Endothelial cell of umbilical vein (primary cell): ENCODE data around the gene TSBP1. TPM values are rescaled to one million over a fixed set of nuclear protein-coding genes. Genes with fewer than 3 reads are reported as not detected.
A peak's percentile ranks its signal among the peaks of the same experiment; 100 is the strongest.

Experiments
- BruUV-seq: library from RNA; stranded (reverse); fragments of 400-500 nt; replicated peaks from 2 replicates; lab custom pipeline; 2021; lab: Mats Ljungman, UMichigan
- CTCF ChIA-PET: fragments of 300-600, 350-600 bp; sonication (Branson Sonifier 250); formaldehyde crosslinking; loops from one replicate; lab custom pipeline; 2021; ENCODE audit warnings: antibody characterized with exemption, inconsistent platforms; lab: Charles Lee
- POLR2A ChIA-PET: fragments of 300-600, 350-600 bp; sonication (Branson Sonifier 250); formaldehyde crosslinking; loops from one replicate; lab custom pipeline; 2021; ENCODE audit warnings: antibody characterized with exemption, inconsistent platforms; lab: Charles Lee
- DNase-seq: peaks from one replicate; pipeline ENCODE4 v3.0.0-alpha.2; 2011; ENCODE audit warnings: low read depth, low spot score
- FAIRE-seq: peaks from 2 replicates; lab custom pipeline; 2011; peaks lifted over from hg19 to GRCh38; lab: Jason Lieb, UNC
- H2AFZ ChIP-seq: 2 replicates; pipeline ENCODE4 v1.6.0; 2012; ENCODE audit warnings: low read depth, low read length, control low read depth, inconsistent platforms
- H3K27ac ChIP-seq: 2 replicates; pipeline ENCODE4 v1.5.1; 2011; ENCODE audit warnings: low read depth, mild to moderate bottlenecking, control low read depth, low read length, moderate library complexity; ENCODE audit not compliant: insufficient read depth
- H3K27me3 ChIP-seq, 2 experiments: 2 replicates each; pipeline versions ENCODE4 v1.6.0 to v1.6.1; 2011; ENCODE audit warnings: low read length in 2 of 2, mixed read lengths in 1 of 2; ENCODE audit not compliant: control insufficient read depth in 2 of 2, insufficient read depth in 2 of 2
- H3K36me3 ChIP-seq, 2 experiments: 2 replicates in 1 of 2; 3 replicates in 1 of 2; pipeline ENCODE4 v1.5.1; 2011; ENCODE audit warnings: low read length in 2 of 2, mild to moderate bottlenecking in 1 of 2, moderate library complexity in 1 of 2; ENCODE audit not compliant: control insufficient read depth in 2 of 2, insufficient read depth in 2 of 2; ENCODE audit errors: extremely low read depth in 1 of 2
- H3K4me1 ChIP-seq: 3 replicates; pipeline ENCODE4 v1.5.1; 2011; ENCODE audit warnings: mild to moderate bottlenecking, low read length; ENCODE audit not compliant: control insufficient read depth, insufficient read depth; ENCODE audit errors: extremely low read depth
- H3K4me2 ChIP-seq: 2 replicates; pipeline ENCODE4 v1.6.1; 2011; ENCODE audit warnings: low read length, control low read depth, mixed read lengths; ENCODE audit not compliant: insufficient read depth
- H3K4me3 ChIP-seq, 3 experiments: fragments of 200-600 bp in 1 of 3; sonication (generic), shearing (Covaris generic) in 1 of 3; replicated peaks in 1 of 3; 2 replicates each; pipeline ENCODE4 v1.5.1; 2011 to 2016; ENCODE audit warnings: control low read depth in 3 of 3, low read length in 3 of 3, mild to moderate bottlenecking in 2 of 3, inconsistent platforms in 1 of 3, low read depth in 1 of 3, moderate library complexity in 1 of 3; ENCODE audit not compliant: insufficient read depth in 1 of 3
- H3K79me2 ChIP-seq: 2 replicates; pipeline ENCODE4 v1.6.0; 2012; ENCODE audit warnings: low read length, inconsistent platforms; ENCODE audit not compliant: control insufficient read depth, insufficient read depth
- H3K9ac ChIP-seq: replicated peaks from 2 replicates; pipeline ENCODE3; 2011; ENCODE audit warnings: low read length, control low read depth; ENCODE audit not compliant: insufficient read depth; ENCODE audit errors: extremely low read depth
- H3K9me1 ChIP-seq: replicated peaks from 3 replicates; pipeline ENCODE4 v1.6.0; 2011; ENCODE audit warnings: mild to moderate bottlenecking, low read length; ENCODE audit not compliant: control insufficient read depth, insufficient read depth; ENCODE audit errors: extremely low read depth
- H3K9me3 ChIP-seq: replicated peaks from 2 replicates; pipeline ENCODE4 v1.5.1; 2012; ENCODE audit warnings: low read length, inconsistent platforms; ENCODE audit not compliant: control insufficient read depth, insufficient read depth
- H4K20me1 ChIP-seq: replicated peaks from 2 replicates; pipeline ENCODE3; 2011; ENCODE audit warnings: mild to moderate bottlenecking, low read length; ENCODE audit not compliant: control insufficient read depth, insufficient read depth; ENCODE audit errors: extremely low read depth
- EZH2 ChIP-seq: IDR thresholded peaks from 2 replicates; pipeline ENCODE4 v1.6.1; 2012; ENCODE audit warnings: borderline replicate concordance, low read depth, mild to moderate bottlenecking, moderate library complexity, low read length, inconsistent platforms; ENCODE audit not compliant: severe bottlenecking
- FOS ChIP-seq: IDR thresholded peaks from 2 replicates; pipeline ENCODE4 v1.6.1; 2011; ENCODE audit warnings: mild to moderate bottlenecking, low read length, moderate library complexity, borderline replicate concordance; ENCODE audit not compliant: insufficient read depth
- GATA2 ChIP-seq: IDR thresholded peaks from 2 replicates; pipeline ENCODE4 v1.7.0; 2011; ENCODE audit warnings: low read depth, mild to moderate bottlenecking, moderate library complexity, mixed read lengths, low read length; ENCODE audit not compliant: insufficient read length, insufficient read depth
- JUN ChIP-seq: IDR thresholded peaks from 2 replicates; pipeline ENCODE4 v1.6.1; 2011; ENCODE audit warnings: borderline replicate concordance, low read depth; ENCODE audit not compliant: insufficient read length, insufficient read depth
- MYC ChIP-seq: IDR thresholded peaks from one replicate; pipeline ENCODE4 v1.6.1; 2011; ENCODE audit warnings: mild to moderate bottlenecking, low read depth, low read length
- POLR2A ChIP-seq: IDR thresholded peaks from 2 replicates; pipeline ENCODE4 v1.6.1; 2012; ENCODE audit warnings: low read depth, mild to moderate bottlenecking, control low read depth, low read length
- POLR2AphosphoS5 ChIP-seq: IDR thresholded peaks from 2 replicates; pipeline ENCODE4 v1.6.1; 2012; ENCODE audit warnings: low read depth, mild to moderate bottlenecking, control low read depth, low read length, moderate library complexity; ENCODE audit not compliant: insufficient read depth
- dilution Hi-C: fragments of 300-500 bp; cut with MboI; formaldehyde crosslinking; loops from one replicate; pipeline ENCODE4 v1.15.0; 2019; ENCODE audit warnings: low sequenced_read_pairs; ENCODE audit not compliant: extremely low pct_ligation_motif_present
- intact Hi-C: fragments of 100-400 bp; cut with micrococcal nuclease; formaldehyde crosslinking; loops from one replicate; pipeline ENCODE4 v1.10.0; 2022
- polyA plus RNA-seq, 4 experiments: library from polyadenylated mRNA; depleted of rRNA in 3 of 4; stranded (reverse) in 3 of 4; unstranded in 1 of 4; fragments of >200 nt; gene quantifications; 2 replicates each; pipeline versions ENCODE4 v1.2.1 to v1.2.3, GENCODE V29; 2011 to 2012; ENCODE audit warnings: missing spikeins in 1 of 4
- total RNA-seq: library from RNA; stranded (reverse); gene quantifications from 2 replicates; pipeline ENCODE4 v1.2.3, GENCODE V29; 2021
- TF ChIP-seq, protein P1 (sequence below), 2 donors: IDR thresholded peaks; 1 replicate in 1 of 2; 2 replicates in 1 of 2; pipeline ENCODE4 v1.5.1; 2011; ENCODE audit warnings: low read length in 2 of 2, mild to moderate bottlenecking in 2 of 2, moderate library complexity in 2 of 2, control low read depth in 1 of 2, inconsistent platforms in 1 of 2, low read depth in 1 of 2; ENCODE audit not compliant: insufficient read depth in 1 of 2; ENCODE audit errors: extremely low read depth in 1 of 2
- TF ChIP-seq, protein P2 (sequence below): IDR thresholded peaks from 2 replicates; pipeline ENCODE4 v1.6.1; 2011; ENCODE audit not compliant: insufficient read depth, insufficient read length

The TSBP1 gene
- total and polyA plus RNA-seq, 2 donors (not counting 3 experiments of a cell fraction or from before 2014, with no cell fraction given): not detected

DNA sequence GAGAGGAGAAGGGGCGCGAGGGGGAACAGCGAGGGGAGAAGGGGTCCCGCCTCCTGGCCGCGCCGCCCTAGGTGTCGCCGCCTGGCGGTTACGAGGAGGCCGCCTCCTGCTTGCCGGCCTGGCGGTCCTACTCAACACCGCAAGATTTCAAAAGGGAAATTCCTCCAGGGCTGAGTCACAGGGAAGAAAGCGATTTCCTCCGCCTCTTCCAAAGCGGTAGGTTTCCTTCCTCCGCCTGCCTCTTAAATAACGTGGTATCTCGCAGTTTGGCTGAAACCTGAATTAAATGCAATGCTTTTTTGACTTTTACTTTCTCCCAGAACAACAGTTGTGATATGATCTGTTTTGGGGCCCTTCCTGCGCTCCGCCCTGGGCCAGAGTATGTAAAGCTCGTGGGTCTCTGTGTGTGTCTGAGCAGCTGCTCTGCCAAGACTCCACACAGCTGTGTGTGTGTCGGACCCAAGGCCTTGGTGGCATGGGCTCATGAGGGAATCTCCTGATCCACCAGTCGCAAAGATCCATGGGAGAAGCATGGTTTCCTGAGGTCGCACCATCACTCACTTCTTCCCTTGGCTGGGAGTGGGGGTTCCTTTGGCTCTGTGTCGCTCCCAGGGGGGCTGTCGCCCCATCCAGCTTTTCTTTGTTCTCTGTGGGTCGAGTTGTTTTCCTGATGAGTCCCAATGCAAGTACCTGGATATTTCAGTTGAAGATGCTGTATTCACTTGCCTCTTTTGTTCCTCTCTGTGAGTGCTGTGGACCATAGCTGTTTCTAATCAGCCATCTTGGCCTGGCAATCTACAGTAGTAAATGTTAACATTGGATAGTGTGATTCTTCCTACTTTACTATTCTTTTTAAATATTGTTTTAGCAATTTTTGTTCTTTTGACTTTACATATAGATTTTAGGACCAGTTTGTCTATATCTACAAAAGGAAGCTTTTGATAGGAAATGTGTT lies 116.2 kb downstream of the TSBP1 start:
- H3K27me3 ChIP-seq: no peaks in the 10 kb centered on the region
- H3K4me2 ChIP-seq: peak overlapping the region; percentile 68
- CTCF ChIA-PET: interaction anchor here (1.0 to 3.4 kb wide), 9 partner anchors 10 to 612 kb away, joined by 3 to 30 read pairs (median 5); no protein-coding TSS in a partner anchor
- dilution Hi-C loops (loop anchor here (25.0 kb wide), 1 partner anchor 157 kb away; the partner anchor contains the start of gene BTNL2), intact Hi-C loops (loop anchor here (1.0 to 5.0 kb wide), 7 partner anchors 10 to 157 kb away; partner anchors contain the start of gene ATF6B)
- H2AFZ ChIP-seq: peak overlapping the region; percentile 95
- peak overlapping the region; percentile 79 for H3K27ac ChIP-seq
- FAIRE-seq: peak; percentile 93
- H3K36me3 ChIP-seq: no peaks in the 10 kb centered on the region
- peak overlapping the region in 1 of 3 experiments; percentile 19 for H3K4me3 ChIP-seq
- DNase-seq: peak; percentile 91
- peaks cover 27% of the 10 kb centered on the region for H3K4me1 ChIP-seq
- TF ChIP-seq JUN (peak; percentile 84), FOS (peak; percentile 85), GATA2 (peak; percentile 75), POLR2AphosphoS5 (peak; percentile 84), EZH2 (no peak), POLR2A (peak; percentile 72), MYC (no peak)
- TF ChIP-seq, protein P1, sequence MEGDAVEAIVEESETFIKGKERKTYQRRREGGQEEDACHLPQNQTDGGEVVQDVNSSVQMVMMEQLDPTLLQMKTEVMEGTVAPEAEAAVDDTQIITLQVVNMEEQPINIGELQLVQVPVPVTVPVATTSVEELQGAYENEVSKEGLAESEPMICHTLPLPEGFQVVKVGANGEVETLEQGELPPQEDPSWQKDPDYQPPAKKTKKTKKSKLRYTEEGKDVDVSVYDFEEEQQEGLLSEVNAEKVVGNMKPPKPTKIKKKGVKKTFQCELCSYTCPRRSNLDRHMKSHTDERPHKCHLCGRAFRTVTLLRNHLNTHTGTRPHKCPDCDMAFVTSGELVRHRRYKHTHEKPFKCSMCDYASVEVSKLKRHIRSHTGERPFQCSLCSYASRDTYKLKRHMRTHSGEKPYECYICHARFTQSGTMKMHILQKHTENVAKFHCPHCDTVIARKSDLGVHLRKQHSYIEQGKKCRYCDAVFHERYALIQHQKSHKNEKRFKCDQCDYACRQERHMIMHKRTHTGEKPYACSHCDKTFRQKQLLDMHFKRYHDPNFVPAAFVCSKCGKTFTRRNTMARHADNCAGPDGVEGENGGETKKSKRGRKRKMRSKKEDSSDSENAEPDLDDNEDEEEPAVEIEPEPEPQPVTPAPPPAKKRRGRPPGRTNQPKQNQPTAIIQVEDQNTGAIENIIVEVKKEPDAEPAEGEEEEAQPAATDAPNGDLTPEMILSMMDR (IDR thresholded peaks at IDR 0.05; ENCODE audit: extremely low read depth in 1 of 2, insufficient read depth in 1 of 2, low read depth in 1 of 2, low read length in 2 of 2): peak; percentile 33 to 86
- TF ChIP-seq, protein P2, sequence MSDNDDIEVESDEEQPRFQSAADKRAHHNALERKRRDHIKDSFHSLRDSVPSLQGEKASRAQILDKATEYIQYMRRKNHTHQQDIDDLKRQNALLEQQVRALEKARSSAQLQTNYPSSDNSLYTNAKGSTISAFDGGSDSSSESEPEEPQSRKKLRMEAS: no peak
- no peaks in the 10 kb centered on the region for H3K9me3 ChIP-seq
- POLR2A ChIA-PET: interaction anchor here (1.1 to 1.3 kb wide), 2 partner anchors 10 to 138 kb away, joined by 3 to 6 read pairs; no protein-coding TSS in a partner anchor
- H3K79me2 ChIP-seq: no peaks in the 10 kb centered on the region
- no peaks in the 10 kb centered on the region for H4K20me1 ChIP-seq
- H3K9ac ChIP-seq: peak overlapping the region; percentile 61
- no peaks in the 10 kb centered on the region for H3K9me1 ChIP-seq
- BruUV-seq: TSS peak; percentile 84
